ENCODE results near the gene TRIM66.

The TRIM66 gene

GRCh38 chr11:8636127-8636526 is 46.3 kb downstream of the TRIM66 start:
- Mint-ChIP-seq H3K9me3 (peaks cover 10% of the 10 kb centered on the region), H3K27ac (no peak overlapping the region), H3K36me3 (ENCODE audit: low read depth) (peaks cover 14% of the 10 kb centered on the region), H3K4me1 (no peaks in the 10 kb centered on the region), H3K27me3 (ENCODE audit: low read depth, poor library complexity) (peaks cover 4% of the 10 kb centered on the region), H3K4me3 (no peak overlapping the region)
- no peak for TF ChIP-seq CTCF (IDR thresholded peaks at IDR 0.05)
- DNase-seq = no peak

GRCh38 chr11:8634498-8634897 is 48.0 kb downstream of the TRIM66 start:
- no peak overlapping the region for H3K4me3 Mint-ChIP-seq
- no peak for DNase-seq
- TF ChIP-seq CTCF (IDR thresholded peaks at IDR 0.05) = no peak
- peaks cover 14% of the 10 kb centered on the region for H3K36me3 Mint-ChIP-seq (ENCODE audit: low read depth)
- peaks cover 10% of the 10 kb centered on the region for H3K9me3 Mint-ChIP-seq
- peaks cover 3% of the 10 kb centered on the region for H3K27me3 Mint-ChIP-seq (ENCODE audit: low read depth, poor library complexity)
- H3K4me1 Mint-ChIP-seq = no peaks in the 10 kb centered on the region
- H3K27ac Mint-ChIP-seq = no peak overlapping the region

DNA sequence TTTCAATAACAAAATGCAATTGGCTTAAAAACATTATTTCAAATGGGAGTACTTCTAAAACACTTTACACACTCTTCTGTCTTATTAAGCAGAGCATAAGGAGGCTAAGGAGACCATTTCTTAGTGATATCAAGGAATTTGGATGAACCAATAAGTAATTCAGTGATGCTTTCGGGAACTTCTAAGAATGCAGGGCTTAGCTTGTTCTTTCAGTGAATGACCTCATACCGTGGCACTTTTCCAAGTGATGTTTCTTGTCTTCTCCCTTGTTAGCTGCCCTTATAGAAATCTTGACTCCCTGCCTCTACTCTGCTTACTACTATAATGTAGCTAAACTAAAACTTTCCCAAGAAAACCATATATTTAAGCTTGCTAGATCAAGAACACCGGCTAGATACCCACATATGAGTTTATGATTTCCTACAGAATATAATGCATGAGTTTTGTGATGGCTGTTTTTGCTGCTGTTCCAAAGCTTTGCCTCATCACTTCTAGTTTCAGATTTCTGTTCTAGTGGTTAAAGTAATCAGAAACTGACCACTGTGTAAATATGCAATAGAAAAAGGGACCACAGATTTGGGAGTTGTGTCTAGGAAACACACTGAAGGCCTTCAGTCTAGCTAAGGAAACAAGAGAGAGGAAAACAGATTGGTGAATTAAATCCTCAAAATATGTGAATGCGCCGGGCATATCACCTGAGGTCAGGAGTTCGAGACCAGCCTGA is 50.9 kb downstream of the TRIM66 start:
- TF ChIP-seq CTCF (IDR thresholded peaks at IDR 0.05) = no peak
- peaks cover 10% of the 10 kb centered on the region for H3K36me3 Mint-ChIP-seq (ENCODE audit: low read depth)
- H3K4me1 Mint-ChIP-seq = no peaks in the 10 kb centered on the region
- H3K4me3 Mint-ChIP-seq = no peak overlapping the region
- H3K9me3 Mint-ChIP-seq = peaks cover 8% of the 10 kb centered on the region
- H3K27ac Mint-ChIP-seq = no peak overlapping the region
- H3K27me3 Mint-ChIP-seq (ENCODE audit: low read depth, poor library complexity) = peaks cover 3% of the 10 kb centered on the region
- DNase-seq = no peak

GRCh38 chr11:8624698-8625097 is 57.8 kb downstream of the TRIM66 start:
- Mint-ChIP-seq H3K4me3 (no peak overlapping the region), H3K27ac (no peak overlapping the region), H3K36me3 (ENCODE audit: low read depth) (no peaks in the 10 kb centered on the region), H3K4me1 (no peaks in the 10 kb centered on the region), H3K9me3 (no peaks in the 10 kb centered on the region), H3K27me3 (ENCODE audit: low read depth, poor library complexity) (no peaks in the 10 kb centered on the region)
- no peak for DNase-seq
- no peak for TF ChIP-seq CTCF (IDR thresholded peaks at IDR 0.05)

- no peak overlapping the region for H3K4me3 Mint-ChIP-seq
- H3K9me3 Mint-ChIP-seq = no peaks in the 10 kb centered on the region
- no peaks in the 10 kb centered on the region for H3K36me3 Mint-ChIP-seq (ENCODE audit: low read depth)
- DNase-seq = no peak
- peaks cover 4% of the 10 kb centered on the region for H3K4me1 Mint-ChIP-seq
- H3K27me3 Mint-ChIP-seq (ENCODE audit: low read depth, poor library complexity) = peaks cover 2% of the 10 kb centered on the region
- H3K27ac Mint-ChIP-seq = no peak overlapping the region
- TF ChIP-seq CTCF (IDR thresholded peaks at IDR 0.05) = no peak
These were observed 61.3 kb downstream of the TRIM66 start for GRCh38 chr11:8621147-8621546.

- H3K27ac Mint-ChIP-seq = no peak overlapping the region
- H3K4me3 Mint-ChIP-seq = no peak overlapping the region
- no peaks in the 10 kb centered on the region for H3K36me3 Mint-ChIP-seq (ENCODE audit: low read depth)
- H3K9me3 Mint-ChIP-seq = no peaks in the 10 kb centered on the region
- H3K4me1 Mint-ChIP-seq = peaks cover 16% of the 10 kb centered on the region
- H3K27me3 Mint-ChIP-seq (ENCODE audit: low read depth, poor library complexity) = peaks cover 2% of the 10 kb centered on the region
- DNase-seq = no peak
- TF ChIP-seq CTCF (IDR thresholded peaks at IDR 0.05) = no peak
These were observed 65.4 kb downstream of the TRIM66 start for GRCh38 chr11:8617063-8617462.

All from nephron progenitor cell (in vitro differentiated cells).